IPS-20b (cell line): ENCODE measurements around the gene NCAPD2.

Experiments
- H3K27ac ChIP-seq: one replicate; pipeline ENCODE4 v1.5.1; 2013; ENCODE audit warnings: low read length
- H3K27me3 ChIP-seq: 2 replicates; pipeline ENCODE4 v1.6.1; 2013; ENCODE audit warnings: mild to moderate bottlenecking, low read length, inconsistent platforms; ENCODE audit not compliant: insufficient read depth
- H3K36me3 ChIP-seq: 2 replicates; pipeline ENCODE4 v1.6.1; 2013; ENCODE audit warnings: low read depth, mild to moderate bottlenecking, inconsistent platforms, low read length, moderate library complexity; ENCODE audit not compliant: insufficient read depth
- H3K4me1 ChIP-seq: 2 replicates; pipeline ENCODE4 v1.6.1; 2013; ENCODE audit warnings: mild to moderate bottlenecking, control low read depth, inconsistent platforms, low read length, moderate library complexity; ENCODE audit not compliant: insufficient read depth
- H3K4me3 ChIP-seq: 2 replicates; pipeline ENCODE4 v1.5.1; 2013; ENCODE audit warnings: mild to moderate bottlenecking, low read length, inconsistent platforms
- H3K9ac ChIP-seq: 2 replicates; pipeline ENCODE4 v1.6.1; 2013; ENCODE audit warnings: low read depth, mild to moderate bottlenecking, inconsistent platforms, low read length, moderate library complexity
- H3K9me3 ChIP-seq: 2 replicates; pipeline ENCODE4 v1.6.1; 2013; ENCODE audit warnings: mild to moderate bottlenecking, low read depth, low read length, inconsistent platforms; ENCODE audit not compliant: insufficient read depth

NCAPD2 gene, protein sequence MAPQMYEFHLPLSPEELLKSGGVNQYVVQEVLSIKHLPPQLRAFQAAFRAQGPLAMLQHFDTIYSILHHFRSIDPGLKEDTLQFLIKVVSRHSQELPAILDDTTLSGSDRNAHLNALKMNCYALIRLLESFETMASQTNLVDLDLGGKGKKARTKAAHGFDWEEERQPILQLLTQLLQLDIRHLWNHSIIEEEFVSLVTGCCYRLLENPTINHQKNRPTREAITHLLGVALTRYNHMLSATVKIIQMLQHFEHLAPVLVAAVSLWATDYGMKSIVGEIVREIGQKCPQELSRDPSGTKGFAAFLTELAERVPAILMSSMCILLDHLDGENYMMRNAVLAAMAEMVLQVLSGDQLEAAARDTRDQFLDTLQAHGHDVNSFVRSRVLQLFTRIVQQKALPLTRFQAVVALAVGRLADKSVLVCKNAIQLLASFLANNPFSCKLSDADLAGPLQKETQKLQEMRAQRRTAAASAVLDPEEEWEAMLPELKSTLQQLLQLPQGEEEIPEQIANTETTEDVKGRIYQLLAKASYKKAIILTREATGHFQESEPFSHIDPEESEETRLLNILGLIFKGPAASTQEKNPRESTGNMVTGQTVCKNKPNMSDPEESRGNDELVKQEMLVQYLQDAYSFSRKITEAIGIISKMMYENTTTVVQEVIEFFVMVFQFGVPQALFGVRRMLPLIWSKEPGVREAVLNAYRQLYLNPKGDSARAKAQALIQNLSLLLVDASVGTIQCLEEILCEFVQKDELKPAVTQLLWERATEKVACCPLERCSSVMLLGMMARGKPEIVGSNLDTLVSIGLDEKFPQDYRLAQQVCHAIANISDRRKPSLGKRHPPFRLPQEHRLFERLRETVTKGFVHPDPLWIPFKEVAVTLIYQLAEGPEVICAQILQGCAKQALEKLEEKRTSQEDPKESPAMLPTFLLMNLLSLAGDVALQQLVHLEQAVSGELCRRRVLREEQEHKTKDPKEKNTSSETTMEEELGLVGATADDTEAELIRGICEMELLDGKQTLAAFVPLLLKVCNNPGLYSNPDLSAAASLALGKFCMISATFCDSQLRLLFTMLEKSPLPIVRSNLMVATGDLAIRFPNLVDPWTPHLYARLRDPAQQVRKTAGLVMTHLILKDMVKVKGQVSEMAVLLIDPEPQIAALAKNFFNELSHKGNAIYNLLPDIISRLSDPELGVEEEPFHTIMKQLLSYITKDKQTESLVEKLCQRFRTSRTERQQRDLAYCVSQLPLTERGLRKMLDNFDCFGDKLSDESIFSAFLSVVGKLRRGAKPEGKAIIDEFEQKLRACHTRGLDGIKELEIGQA (N-terminal part only)

DNA sequence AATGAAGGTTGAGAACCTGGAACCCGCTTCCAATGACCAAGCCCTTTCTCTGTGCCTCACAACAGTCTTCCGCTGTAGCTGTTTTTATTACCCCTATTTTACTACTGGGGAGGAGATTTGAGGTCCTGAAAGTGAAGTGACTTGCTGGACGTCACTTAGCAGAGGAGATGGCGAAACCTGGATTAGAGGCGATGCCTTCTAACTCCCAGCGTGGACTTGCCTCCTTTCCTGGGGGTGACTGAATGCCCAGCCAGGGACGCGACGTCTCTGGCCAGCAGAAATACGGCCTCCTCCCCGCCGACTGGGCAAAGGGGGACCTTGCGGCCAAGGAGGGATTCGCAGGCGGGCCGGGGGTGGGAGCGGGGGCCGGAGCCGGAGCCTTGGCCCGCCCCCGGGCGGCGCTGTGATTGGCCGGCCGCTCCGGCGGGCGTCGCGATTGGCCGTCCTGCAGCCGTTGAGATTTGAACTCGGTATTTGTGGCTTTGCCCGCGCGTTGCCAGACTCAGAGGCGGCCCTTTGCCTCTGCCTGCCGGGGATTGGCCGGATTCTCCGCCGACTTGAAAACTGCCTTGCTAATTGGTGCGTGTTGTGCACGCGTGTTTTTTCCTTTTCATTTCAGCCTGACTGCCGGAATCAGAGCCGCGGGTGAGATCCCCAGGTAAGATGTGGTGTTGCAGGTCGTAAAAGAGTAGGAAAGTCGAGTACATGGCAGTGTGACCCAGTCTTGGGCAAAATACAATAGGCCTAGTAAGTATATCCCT, at the start of gene NCAPD2:
Gene NCAPD2, plus strand, starts transcription at position 606 of the 761 bp plus-strand sequence. CDS start 997 bp downstream, outside the sequence.
- no peaks in the 10 kb centered on the region for H3K27me3 ChIP-seq
- peaks cover 50% of the 10 kb centered on the region for H3K36me3 ChIP-seq
- peak within 1 kb of the TSS; percentile 100 for H3K27ac ChIP-seq
- no peaks in the 10 kb centered on the region for H3K9me3 ChIP-seq
- peak within 1 kb of the TSS; percentile 100 for H3K9ac ChIP-seq
- peaks cover 8% of the 10 kb centered on the region; the same call in 1 of the 2 replicates for H3K4me1 ChIP-seq
- H3K4me3 ChIP-seq = peak within 1 kb of the TSS; percentile 100

DNA sequence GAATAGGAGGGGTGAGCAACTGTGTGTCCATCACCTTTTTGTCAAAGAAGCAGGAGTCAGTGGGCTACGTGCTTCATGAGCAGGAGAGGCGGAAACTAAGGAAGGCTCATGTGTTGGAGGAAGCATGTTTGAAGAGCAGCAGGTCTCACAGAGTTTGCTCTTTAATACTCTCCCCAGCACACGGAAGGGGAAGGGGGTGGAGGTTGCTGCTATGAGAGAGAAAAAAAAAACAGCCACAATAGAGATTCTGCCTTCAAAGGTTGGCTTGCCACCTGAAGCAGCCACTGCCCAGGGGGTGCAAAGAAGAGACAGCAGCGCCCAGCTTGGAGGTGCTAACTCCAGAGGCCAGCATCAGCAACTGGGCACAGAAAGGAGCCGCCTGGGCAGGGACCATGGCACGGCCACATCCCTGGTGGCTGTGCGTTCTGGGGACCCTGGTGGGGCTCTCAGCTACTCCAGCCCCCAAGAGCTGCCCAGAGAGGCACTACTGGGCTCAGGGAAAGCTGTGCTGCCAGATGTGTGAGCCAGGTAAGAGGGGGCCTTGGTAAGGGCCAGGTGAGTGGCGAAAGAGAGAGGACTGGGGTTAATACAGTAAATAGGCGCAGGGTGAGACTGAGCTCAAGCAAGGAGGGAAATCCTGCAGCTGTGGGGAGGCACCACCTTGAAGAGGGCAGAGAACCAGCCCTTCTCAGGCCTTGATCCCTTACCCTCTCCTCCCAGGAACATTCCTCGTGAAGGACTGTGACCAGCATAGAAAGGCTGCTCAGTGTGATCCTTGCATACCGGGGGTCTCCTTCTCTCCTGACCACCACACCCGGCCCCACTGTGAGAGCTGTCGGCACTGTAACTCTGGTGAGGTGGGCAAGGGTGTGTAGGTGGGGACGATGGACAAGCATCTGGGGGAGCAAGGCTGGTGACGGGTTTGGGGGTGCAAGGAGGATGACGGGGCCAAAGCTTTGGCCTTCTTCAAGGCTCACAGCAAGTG, 48.9 kb upstream of the NCAPD2 start, which contains the start of gene CD27:
Gene CD27, plus strand, starts transcription at position 252 of the 985 bp plus-strand sequence. Its CDS starts 141 bp downstream, at position 393.
- Histone ChIP-seq H3K36me3 (no peaks in the 10 kb centered on the region), H3K4me3 (no peak within 1 kb of the TSS), H3K9ac (no peak within 1 kb of the TSS), H3K27ac (no peak within 1 kb of the TSS), H3K27me3 (no peaks in the 10 kb centered on the region), H3K4me1 (peaks cover 1% of the 10 kb centered on the region; the same call in 1 of the 2 replicates), H3K9me3 (no peaks in the 10 kb centered on the region)

DNA sequence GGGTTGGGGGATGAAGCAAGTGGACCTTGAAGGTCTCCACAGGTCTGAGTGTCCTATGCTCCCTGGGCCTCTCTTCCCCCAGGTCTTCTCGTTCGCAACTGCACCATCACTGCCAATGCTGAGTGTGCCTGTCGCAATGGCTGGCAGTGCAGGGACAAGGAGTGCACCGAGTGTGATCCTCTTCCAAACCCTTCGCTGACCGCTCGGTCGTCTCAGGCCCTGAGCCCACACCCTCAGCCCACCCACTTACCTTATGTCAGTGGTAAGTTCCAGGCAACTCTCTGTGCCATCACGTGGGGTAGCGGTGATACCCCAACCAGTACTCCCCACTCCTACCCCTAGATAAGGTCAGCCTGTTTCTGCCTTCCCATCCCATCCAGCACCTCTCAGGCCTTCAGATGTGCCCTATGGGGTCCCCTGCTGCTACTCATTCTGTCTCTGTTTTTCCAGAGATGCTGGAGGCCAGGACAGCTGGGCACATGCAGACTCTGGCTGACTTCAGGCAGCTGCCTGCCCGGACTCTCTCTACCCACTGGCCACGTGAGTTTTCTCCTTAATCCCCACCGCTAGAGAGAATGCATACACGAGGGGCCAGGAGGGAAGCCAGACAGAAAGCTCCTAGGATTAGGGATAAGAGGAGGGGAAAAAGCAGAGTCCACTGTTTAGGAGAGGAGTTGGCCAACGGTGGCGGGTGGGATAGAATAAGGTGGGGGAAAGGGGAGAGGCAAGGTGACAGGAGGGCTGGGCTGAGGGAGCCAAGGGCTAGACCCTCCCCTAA, 43.6 kb upstream of the NCAPD2 start:
- Histone ChIP-seq H3K4me3 (peak overlapping the region; percentile 57; the same call in 1 of the 2 replicates), H3K9ac (peak overlapping the region; percentile 79; the same call in 1 of the 2 replicates)

DNA sequence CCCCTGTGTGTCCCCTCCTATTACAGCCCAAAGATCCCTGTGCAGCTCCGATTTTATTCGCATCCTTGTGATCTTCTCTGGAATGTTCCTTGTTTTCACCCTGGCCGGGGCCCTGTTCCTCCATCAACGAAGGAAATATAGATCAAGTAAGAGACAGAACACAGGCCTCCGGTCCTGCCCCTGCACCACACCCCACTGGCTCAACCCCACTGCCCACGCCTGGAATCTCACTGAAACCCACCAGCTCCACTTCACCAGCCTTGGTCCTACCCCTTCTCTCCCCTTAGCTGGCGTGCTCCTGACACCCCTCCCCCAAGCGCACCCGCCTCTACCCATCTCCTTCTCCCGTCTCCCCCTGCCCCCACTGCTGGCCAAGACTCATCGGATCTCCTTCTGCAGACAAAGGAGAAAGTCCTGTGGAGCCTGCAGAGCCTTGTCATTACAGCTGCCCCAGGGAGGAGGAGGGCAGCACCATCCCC, 43.0 kb upstream of the NCAPD2 start:
- no peaks in the 10 kb centered on the region for H3K9me3 ChIP-seq
- peak overlapping the region; percentile 79 for H3K9ac ChIP-seq
- no peaks in the 10 kb centered on the region for H3K27me3 ChIP-seq
- H3K27ac ChIP-seq = peak overlapping the region; percentile 93
- H3K4me1 ChIP-seq = peaks cover 30% of the 10 kb centered on the region
- peak overlapping the region; percentile 57 for H3K4me3 ChIP-seq
- H3K36me3 ChIP-seq = no peaks in the 10 kb centered on the region

More for the DNA sequence above, 43.6 kb upstream of the NCAPD2 start:
- Histone ChIP-seq H3K27ac (peak overlapping the region; percentile 2), H3K9me3 (no peaks in the 10 kb centered on the region), H3K36me3 (no peaks in the 10 kb centered on the region), H3K4me1 (peaks cover 30% of the 10 kb centered on the region), H3K27me3 (no peaks in the 10 kb centered on the region)

DNA sequence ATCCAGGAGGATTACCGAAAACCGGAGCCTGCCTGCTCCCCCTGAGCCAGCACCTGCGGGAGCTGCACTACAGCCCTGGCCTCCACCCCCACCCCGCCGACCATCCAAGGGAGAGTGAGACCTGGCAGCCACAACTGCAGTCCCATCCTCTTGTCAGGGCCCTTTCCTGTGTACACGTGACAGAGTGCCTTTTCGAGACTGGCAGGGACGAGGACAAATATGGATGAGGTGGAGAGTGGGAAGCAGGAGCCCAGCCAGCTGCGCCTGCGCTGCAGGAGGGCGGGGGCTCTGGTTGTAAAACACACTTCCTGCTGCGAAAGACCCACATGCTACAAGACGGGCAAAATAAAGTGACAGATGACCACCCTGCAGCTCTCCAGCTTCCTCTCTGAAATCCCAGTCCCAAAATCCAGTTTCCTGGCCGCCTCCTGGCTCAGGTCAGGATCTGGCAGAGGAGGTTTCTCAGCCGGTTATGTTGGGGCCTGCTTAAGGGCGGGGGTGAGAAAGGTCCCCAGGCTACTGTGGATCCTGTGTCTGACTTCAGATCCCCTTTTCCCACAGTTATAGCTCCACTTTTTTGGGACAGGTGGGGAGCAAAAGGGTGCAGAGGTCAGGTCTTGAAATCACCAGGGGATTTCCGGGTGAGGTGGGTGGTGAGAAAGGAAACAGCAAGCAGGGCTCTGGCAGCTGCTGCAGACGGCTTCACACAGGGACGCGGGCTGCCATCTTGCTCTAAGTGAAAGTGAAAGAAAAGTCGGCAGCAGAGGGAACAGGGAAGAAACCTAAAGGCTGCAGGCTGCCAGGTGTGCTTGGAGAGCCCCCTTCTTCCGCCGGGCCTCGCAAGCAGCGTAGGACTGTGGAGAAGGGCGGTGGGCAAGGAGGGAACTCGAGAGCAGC, 42.3 kb upstream of the NCAPD2 start, which contains the start of gene TAPBPL:
Gene TAPBPL, plus strand, starts transcription at position 695 of the 897 bp plus-strand sequence. CDS start 207 bp downstream, outside the sequence.
- Histone ChIP-seq H3K27ac (peak within 1 kb of the TSS; percentile 93), H3K4me3 (peak within 1 kb of the TSS; percentile 57), H3K9me3 (no peaks in the 10 kb centered on the region), H3K36me3 (no peaks in the 10 kb centered on the region), H3K27me3 (no peaks in the 10 kb centered on the region), H3K4me1 (peaks cover 30% of the 10 kb centered on the region), H3K9ac (peak within 1 kb of the TSS; percentile 79)

DNA sequence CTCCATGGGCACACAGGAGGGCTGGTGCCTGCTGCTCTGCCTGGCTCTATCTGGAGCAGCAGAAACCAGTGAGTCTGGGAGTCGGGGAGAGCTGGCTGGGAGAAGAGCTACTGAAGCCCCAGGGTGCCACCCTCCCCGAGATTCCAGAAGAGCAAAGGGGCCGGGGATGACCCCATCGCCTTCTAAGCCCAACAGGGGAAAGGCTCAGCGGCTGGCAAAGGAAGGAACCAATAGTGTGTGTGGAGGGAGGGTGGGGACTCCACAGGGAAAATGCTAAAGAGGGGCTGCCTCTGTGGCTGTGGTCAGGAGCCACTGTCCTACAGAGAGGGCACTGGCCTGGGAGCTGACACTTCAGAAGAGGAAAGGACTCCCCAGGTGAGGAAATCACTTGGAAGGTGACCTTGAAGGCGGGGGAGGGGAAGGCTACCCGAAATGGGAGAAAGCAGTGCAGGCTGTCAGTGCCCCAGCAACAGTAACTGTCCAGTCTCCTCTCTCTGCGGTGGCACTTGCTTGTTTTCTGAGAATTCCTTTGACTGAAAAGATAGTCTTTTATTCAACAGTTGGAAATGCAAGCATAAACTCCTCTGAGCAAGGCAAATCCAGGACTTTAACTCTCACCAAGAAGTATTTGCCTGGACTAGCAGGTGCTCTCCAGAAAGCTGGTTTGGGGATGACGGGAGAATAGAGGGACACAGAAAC, 41.5 kb upstream of the NCAPD2 start:
- peak overlapping the region; percentile 79; the same call in 1 of the 2 replicates for H3K9ac ChIP-seq
- H3K27me3 ChIP-seq = no peaks in the 10 kb centered on the region
- H3K9me3 ChIP-seq = no peaks in the 10 kb centered on the region
- H3K36me3 ChIP-seq = no peaks in the 10 kb centered on the region
- peak overlapping the region; percentile 93 for H3K27ac ChIP-seq
- H3K4me3 ChIP-seq = peak overlapping the region; percentile 19; the same call in 1 of the 2 replicates
- H3K4me1 ChIP-seq = peaks cover 30% of the 10 kb centered on the region

DNA sequence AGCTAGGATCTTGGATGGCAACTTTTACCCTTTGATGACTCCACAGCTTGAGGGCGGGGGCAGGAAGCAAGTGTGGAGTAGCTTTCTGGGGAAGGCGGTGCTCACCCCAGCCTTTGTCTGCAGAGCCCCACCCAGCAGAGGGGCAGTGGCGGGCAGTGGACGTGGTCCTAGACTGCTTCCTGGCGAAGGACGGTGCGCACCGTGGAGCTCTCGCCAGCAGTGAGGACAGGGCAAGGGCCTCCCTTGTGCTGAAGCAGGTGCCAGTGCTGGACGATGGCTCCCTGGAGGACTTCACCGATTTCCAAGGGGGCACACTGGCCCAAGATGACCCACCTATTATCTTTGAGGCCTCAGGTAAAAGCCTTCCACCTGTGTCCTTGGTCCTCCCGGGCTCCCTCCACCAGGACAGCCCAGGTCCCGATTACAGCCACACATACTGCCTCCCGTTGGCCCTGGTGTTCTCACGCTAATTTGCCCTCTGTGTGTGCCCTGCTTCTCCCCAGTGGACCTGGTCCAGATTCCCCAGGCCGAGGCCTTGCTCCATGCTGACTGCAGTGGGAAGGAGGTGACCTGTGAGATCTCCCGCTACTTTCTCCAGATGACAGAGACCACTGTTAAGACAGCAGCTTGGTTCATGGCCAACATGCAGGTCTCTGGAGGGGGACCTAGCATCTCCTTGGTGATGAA, 40.8 kb upstream of the NCAPD2 start:
- Histone ChIP-seq H3K4me3 (peak overlapping the region; percentile 19; the same call in 1 of the 2 replicates), H3K27ac (peak overlapping the region; percentile 93), H3K4me1 (peaks cover 30% of the 10 kb centered on the region), H3K9ac (peak overlapping the region; percentile 79; the same call in 1 of the 2 replicates), H3K36me3 (no peaks in the 10 kb centered on the region), H3K9me3 (no peaks in the 10 kb centered on the region), H3K27me3 (no peaks in the 10 kb centered on the region)
